GM18909 (cell line): ENCODE data around the gene SPART.
"Not testable (repeated sequence)": the region's sequence is repeated elsewhere in the genome, so short reads cannot be mapped to it uniquely, and the experiment has no call there.

Source experiments
- ATAC-seq: cut with Tn5 transposase; IDR thresholded peaks from one replicate; pipeline ENCODE4 v1.9.1; 2021; ENCODE audit warnings: mild to moderate bottlenecking; ENCODE audit not compliant: unreplicated experiment, poor library complexity

Gene SPART

GRCh38 chr13:36323951-36324566, 22.1 kb downstream of the SPART start:
- no peak for ATAC-seq

GRCh38 chr13:36323408-36323807, 22.8 kb downstream of the SPART start:
- no peak for ATAC-seq

GRCh38 chr13:36319793-36320192, 26.4 kb downstream of the SPART start:
- not testable (repeated sequence) for ATAC-seq

DNA sequence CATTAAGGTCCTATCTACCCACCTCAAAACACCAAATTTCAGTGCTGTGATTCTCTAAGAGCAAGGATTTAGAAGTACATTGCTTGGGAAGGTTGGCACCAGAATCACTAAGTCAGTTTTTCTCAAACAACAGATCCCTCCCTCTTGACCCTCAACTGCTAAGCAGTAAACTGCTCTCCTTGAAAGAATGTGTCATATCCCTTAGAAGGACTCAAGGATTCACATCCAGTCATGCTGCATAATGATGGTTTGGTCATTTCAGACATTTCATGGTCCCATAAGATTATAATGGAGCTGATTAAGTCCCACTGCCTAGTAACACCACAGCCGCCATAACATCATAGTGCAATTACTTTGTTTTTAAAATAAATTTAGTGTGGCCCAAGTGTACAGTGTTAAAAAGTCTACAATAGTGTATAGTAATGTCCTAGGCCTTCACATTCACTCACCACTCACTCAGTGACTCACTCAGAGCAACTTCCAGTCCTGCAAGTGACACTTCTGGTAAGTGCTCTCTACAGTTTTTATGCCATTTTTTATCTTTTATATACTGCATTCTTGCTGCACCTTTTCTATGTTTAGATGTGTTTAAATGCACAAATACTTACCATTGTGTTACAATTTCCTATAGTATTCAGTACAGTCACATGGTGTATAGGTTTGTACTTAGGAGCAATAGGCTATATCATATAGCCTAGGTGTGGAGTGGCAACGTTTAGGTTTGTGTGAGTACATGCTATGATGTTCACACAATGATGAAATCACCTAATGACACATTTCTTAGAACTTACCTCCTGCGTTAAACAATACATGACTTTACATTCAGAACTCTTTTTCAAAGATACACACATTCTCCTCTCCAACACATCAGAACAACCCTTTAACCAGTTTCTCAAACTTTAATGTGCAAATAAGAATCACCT, 32.9 kb downstream of the SPART start:
- ATAC-seq: no peak

DNA sequence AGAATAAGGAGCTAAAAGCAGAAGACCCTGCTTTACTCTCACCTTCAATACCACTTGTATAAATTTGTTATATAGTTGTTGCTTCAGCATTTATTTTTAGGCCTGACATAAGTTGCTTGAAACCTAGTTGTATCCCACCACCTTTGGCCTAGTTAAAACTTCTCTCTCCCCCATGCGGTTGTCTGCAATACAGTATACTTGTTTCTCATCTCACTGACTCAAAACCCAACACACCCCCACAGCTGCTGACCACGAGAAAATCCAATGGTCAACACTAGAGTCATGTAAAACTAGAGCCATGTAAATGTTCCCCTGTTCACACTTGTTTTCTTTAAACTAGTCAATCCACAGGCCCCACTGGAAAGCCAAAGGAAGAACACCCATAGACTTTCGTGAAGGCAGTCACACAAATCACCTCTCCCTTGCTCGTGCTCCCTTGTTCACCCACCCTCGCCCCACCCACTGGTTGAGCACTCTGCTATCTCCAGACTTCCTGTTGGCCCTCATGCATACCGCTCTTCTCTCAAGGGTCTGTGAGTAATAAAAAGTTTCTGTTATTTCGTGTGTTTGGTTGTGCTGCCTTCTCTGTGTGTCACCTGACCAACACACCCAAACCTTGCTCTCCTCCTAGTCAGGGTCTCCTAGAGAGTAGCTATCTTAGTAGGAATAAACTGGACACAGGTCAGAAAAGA, 35.6 kb downstream of the SPART start:
- ATAC-seq: peak; percentile 43

DNA sequence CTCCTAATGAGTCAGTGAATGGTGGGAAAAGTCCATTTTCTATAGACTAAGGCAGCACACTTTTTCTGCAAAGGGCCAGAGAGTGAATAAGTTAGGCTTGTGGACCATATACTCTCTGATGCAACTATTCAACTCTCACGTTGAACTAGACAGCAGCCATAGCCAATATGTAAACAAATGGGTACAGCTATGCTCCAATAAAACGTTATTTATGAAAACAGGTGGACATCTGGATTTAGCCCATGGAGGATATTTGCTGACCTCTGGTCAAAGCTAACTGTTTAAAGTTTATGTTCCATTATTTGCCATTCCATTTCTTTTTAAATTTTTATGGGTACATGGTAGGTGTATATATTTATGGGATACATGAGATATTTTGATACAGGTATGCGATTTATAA, 43.9 kb downstream of the SPART start:
- no peak for ATAC-seq

- not testable (repeated sequence) for ATAC-seq
Observed at GRCh38 chr13:36299469-36299868, 46.7 kb downstream of the SPART start.

DNA sequence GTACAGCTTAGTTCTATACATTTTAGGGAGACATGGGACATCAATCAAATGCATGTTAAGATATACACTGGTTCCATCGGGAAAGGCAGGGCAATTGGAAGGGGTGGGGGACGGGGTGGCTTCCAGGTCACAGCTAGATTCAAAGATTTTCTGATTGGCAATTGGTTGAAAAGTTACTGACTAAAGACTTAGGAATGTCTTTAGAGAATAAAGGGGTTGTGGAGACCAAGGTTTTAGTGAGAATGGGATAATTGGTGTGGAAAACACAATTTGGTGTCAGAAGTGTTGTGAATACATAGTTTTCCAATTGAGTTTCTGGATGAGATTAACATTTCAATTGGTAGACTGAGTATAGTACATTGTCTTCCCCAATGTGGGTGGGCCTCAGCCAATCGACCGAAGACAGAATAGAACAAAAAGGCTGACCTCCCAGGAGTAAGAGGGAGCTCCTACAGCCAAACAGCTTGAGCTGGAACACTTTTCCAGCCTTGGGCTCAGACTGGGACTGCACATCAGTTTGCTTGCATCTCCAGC, 47.6 kb downstream of the SPART start:
- ATAC-seq: no peak

GRCh38 chr13:36297366-36298338, 48.5 kb downstream of the SPART start, which contains the start of gene CCDC169:
Gene CCDC169, minus strand, starts transcription at chr13:36297814. Its CDS starts 95 bp downstream, at chr13:36297719.
- ATAC-seq: peak; percentile 78

- no peak for ATAC-seq
Observed at GRCh38 chr13:36294096-36294495, 52.1 kb downstream of the SPART start.

DNA sequence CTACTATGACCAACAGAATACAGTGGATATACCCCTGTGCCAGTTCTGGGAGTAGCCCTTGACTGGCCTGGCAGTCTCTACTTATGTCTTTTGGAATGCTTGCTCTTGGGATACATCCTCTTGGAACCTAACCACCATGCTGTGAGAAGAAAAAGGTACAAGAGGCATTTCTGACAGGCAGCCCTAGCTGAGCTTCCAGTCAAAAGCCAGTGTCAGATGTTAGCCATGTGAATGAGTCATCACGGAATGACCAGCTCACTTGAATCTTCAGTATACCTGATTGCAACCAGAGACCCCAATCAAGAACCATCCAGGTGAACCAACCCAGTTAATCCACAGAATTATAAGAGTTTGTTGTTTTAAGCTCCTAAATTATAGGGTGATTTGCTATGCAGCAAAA, 52.7 kb downstream of the SPART start:
- no peak for ATAC-seq

DNA sequence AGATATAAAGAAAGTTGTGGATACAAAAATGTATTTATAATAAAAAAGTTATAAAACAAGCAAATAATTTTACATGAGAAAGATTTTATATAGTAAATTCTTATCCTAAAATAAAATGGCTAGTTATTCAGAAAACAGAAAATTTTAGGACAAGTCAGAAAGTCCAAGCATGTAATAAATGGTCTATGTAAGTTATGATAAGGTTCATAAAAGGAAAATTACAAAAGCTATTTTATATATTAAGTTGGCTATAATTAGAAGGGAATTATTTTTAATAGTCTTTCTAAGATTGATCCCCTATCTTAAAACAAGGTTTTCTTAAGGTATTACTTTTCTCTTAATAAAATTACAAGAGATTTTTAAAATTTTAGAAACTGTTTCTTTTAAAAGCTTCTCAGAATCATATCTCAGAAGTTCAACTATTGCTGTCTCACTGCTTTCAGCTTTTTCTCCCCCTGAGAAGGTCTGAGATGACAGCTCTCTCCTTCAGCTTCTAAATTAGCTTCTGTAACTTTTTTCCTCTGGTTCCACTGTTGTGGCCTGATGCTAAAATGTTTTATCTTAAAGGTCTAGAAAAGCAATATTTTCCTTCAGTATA, 57.3 kb downstream of the SPART start:
- no peak for ATAC-seq

- ATAC-seq: no peak
Observed at GRCh38 chr13:36286006-36286405, 60.2 kb downstream of the SPART start.

DNA sequence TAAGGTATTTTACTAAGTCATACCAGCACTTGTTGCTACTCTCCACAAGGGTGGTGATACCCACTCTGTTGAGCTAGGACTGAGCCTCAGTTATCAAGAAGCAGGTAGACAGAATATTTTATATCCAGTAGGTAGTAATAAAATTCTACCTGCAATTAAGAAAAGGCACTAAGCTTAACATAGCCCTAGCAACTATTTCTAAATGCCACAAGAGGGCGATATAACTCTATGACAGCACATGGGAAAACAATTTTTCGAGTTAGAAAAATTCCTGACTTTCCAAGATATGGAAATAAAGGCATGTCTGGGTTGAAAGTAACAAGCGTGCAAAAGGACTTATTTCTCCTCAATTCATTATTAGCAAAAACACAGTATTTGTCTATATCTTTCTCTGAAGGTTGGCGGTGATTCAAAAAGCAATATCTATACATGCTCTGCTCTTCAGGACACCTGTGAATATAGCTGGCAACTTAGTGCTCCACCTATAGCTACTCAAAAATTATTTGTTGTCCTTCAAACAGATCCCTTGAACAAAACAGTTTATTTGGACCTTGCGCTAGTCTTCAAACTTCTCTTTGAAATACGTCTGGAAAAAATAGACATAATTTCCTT, 63.3 kb downstream of the SPART start:
- ATAC-seq: no peak

DNA sequence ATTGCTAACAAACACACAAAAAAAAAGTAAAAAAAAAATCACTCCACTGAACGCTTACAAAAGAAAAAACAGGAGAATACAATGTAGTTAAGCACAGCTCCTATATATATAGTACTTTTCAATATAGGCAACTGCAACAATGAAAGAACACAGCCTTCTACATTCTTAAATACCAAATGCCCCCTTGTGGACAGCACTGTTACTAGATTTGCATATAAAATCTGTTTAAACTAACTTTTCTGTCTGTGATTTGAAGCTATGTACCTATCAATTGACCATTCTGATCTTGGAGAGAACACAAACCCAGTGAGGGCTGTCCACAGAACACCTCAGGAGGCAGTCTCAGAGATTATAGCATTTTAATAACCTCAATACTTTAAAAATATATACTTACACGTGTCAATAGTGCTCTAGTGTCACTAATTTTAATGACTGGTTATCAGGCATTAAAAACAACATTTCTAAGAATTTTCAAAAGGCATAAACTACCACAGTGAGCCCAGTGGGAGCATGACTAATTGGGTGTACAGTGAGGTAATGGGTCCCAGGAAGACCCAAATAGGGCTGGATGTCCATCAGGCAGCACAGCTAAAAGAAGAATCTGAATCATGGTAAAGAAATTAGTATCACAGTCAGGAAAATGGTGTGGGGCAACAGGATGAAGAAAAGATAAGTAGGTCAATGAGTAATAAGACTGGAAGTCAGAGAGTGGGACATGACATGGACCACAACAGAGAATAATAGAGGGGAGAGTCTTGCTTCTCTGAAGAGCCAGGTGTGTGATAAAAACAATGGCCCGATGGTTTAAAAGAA, 70.8 kb downstream of the SPART start:
- no peak for ATAC-seq

DNA sequence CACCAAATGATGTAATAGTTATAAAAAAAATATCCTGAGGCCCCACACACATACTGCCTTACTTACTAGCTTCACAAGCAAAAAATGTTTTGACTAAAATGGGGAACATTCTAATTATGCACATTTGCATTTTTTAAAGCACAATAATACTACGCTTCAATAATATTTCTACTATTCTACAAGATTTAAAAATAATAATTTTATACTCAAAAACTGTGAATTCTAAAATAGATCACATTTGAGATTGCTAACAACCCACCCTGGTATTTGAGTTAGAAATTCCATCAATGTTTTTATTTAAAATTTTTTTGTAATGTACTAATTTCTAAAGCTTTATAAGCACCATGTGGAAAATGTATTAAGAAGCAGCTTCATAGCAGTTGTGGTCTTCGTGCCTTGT, 72.8 kb downstream of the SPART start:
- no peak for ATAC-seq

DNA sequence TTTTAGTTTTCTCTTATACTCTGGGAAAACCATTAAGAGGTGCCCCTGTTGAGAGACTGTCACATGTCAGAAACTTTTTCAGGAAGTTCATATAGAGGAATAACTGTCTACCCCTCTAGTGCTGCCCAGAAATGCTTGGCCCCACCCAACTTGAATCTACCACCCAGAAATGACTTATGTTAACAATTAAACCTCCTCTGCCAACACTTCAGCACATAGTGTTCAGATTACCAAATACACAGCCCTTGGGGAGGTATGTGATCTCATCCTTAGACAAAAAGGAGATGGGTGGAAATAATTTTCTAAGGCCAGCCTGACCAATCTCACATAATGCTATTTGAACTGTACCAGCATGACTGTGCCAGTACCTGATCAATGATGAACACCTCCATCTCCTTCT, 84.2 kb downstream of the SPART start:
- ATAC-seq: no peak

DNA sequence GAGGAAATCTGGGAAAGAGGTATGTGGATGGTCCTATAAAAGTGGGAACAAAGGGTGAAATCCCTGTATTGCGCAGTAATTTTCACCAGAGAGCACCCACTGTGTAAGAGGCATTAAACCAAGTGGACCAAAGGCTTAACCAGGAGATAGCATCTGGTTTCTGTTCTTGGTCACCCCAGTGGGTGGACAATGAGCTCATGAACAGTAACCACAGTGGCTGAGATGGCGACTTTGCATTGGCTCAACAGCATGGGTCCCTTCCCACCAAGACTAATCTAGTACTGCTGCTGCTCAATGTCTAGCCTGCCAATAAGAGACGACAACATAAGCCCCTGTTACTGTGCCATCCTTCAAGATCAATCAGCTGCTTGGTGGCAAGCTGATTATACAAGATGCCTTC, 85.2 kb downstream of the SPART start:
- ATAC-seq: no peak
